HepG2 (cell line): ENCODE results near the gene ALK. TPM values are rescaled to one million over a fixed set of nuclear protein-coding genes. Genes with fewer than 3 reads are reported as not detected.

Experiments used
- ATAC-seq: fragments of 200-7000 bp; cut with Tn5 transposase; 3 replicates; pipeline ENCODE4 v1.9.1; 2020; ENCODE audit warnings: mild to moderate bottlenecking, moderate library complexity
- BruUV-seq: library from RNA; stranded (reverse); fragments of 400-500 nt; replicated peaks from 2 replicates; lab custom pipeline; 2021; lab: Mats Ljungman, UMichigan
- CTCF ChIA-PET: fragments of 300-600 bp; formaldehyde crosslinking; extraction: SDS; loops from one replicate; lab custom pipeline; 2021; ENCODE audit warnings: low total read pairs, inconsistent platforms, low intra/inter-chr PET ratio; lab: Yijun Ruan, JAX
- POLR2A ChIA-PET: fragments of 350-600 bp; sonication (Branson Sonifier 250); formaldehyde crosslinking; loops from one replicate; lab custom pipeline; 2020; ENCODE audit warnings: antibody characterized with exemption, inconsistent platforms; lab: Yijun Ruan, JAX
- DNase-seq: peaks from one replicate; pipeline ENCODE4 v3.0.0-alpha.2; 2015; ENCODE audit warnings: low spot score
- FAIRE-seq: peaks from 3 replicates; lab custom pipeline; 2011; peaks lifted over from hg19 to GRCh38; lab: Jason Lieb, UNC
- H2AFZ ChIP-seq: one replicate; pipeline ENCODE4 v1.6.1; 2011; ENCODE audit warnings: low read length, inconsistent platforms
- H3K27ac ChIP-seq: fragments of 300-600 bp; 3 replicates; pipeline ENCODE4 v1.8.0; 2011; ENCODE audit warnings: mixed run types, mild to moderate bottlenecking, mixed read lengths, low read length, inconsistent platforms; ENCODE audit not compliant: insufficient read depth; ENCODE audit errors: extremely low read length
- H3K27me3 ChIP-seq, 2 experiments: fragments of 200-600 bp in 1 of 2; 2 replicates in 1 of 2; 3 replicates in 1 of 2; pipeline versions ENCODE4 v1.6.0 to v1.8.0; 2011; ENCODE audit warnings: low read length in 2 of 2, mild to moderate bottlenecking in 2 of 2, moderate library complexity in 2 of 2, inconsistent platforms in 1 of 2; ENCODE audit not compliant: insufficient read depth in 2 of 2, control insufficient read depth in 1 of 2
- H3K36me3 ChIP-seq, 2 experiments: fragments of 200-600 bp in 1 of 2; replicated peaks in 1 of 2; 2 replicates in 1 of 2; 3 replicates in 1 of 2; pipeline versions ENCODE4 v1.5.1 to v1.8.0; 2011; ENCODE audit warnings: low read length in 2 of 2, inconsistent platforms in 1 of 2; ENCODE audit not compliant: insufficient read depth in 2 of 2, control insufficient read depth in 1 of 2
- H3K4me1 ChIP-seq: 2 replicates; pipeline ENCODE4 v1.5.1; 2012; ENCODE audit warnings: low read length, inconsistent platforms; ENCODE audit not compliant: insufficient read depth
- H3K4me2 ChIP-seq: 2 replicates; pipeline ENCODE4 v1.6.0; 2011; ENCODE audit warnings: low read depth, low read length, inconsistent platforms
- H3K4me3 ChIP-seq, 3 experiments: fragments of 200-600 bp in 1 of 3; sonication (generic), shearing (Covaris generic) in 1 of 3; replicated peaks in 1 of 3; 2 replicates each; pipeline ENCODE4 v1.5.1; 2011 to 2016; ENCODE audit warnings: low read length in 3 of 3, inconsistent platforms in 2 of 3, low read depth in 2 of 3, mild to moderate bottlenecking in 2 of 3, control low read depth in 1 of 3, mixed read lengths in 1 of 3; ENCODE audit not compliant: insufficient read depth in 1 of 3
- H3K79me2 ChIP-seq: one replicate; pipeline ENCODE4 v1.6.1; 2011; ENCODE audit warnings: low read length, inconsistent platforms; ENCODE audit not compliant: insufficient read depth
- H3K9ac ChIP-seq: 2 replicates; pipeline ENCODE4 v1.6.0; 2011; ENCODE audit warnings: mild to moderate bottlenecking, low read depth, low read length, inconsistent platforms; ENCODE audit not compliant: insufficient read depth
- H3K9me3 ChIP-seq: 2 replicates; pipeline ENCODE4 v1.5.1; 2012; ENCODE audit warnings: mild to moderate bottlenecking, low read length
- H4K20me1 ChIP-seq: 2 replicates; pipeline ENCODE4 v1.6.0; 2011; ENCODE audit warnings: inconsistent platforms, mild to moderate bottlenecking, low read length, moderate library complexity; ENCODE audit not compliant: insufficient read depth
- ATRX ChIP-seq: sonication (generic); formaldehyde crosslinking; IDR thresholded peaks from 2 replicates; pipeline ENCODE4 v1.4.0; 2020; ENCODE audit warnings: missing genetic modification reagents, borderline replicate concordance
- ESRRA ChIP-seq: sonication (generic); formaldehyde crosslinking; IDR thresholded peaks from 2 replicates; pipeline ENCODE4 v1.5.1; 2020; ENCODE audit warnings: mild to moderate bottlenecking, low read depth, missing genetic modification reagents
- MAFG ChIP-seq: sonication (generic); formaldehyde crosslinking; IDR thresholded peaks from 2 replicates; pipeline ENCODE4 v1.5.1; 2020; ENCODE audit warnings: mild to moderate bottlenecking, missing genetic modification reagents
- NBN ChIP-seq: fragments of 450-650 bp; conservative IDR thresholded peaks from 2 replicates; pipeline ENCODE4 v1.6.1; 2017
- NCOA5 ChIP-seq: sonication (generic); formaldehyde crosslinking; IDR thresholded peaks from 2 replicates; pipeline ENCODE4 v1.4.0; 2020; ENCODE audit warnings: missing genetic modification reagents
- POLR2AphosphoS2 ChIP-seq: IDR thresholded peaks from 2 replicates; pipeline ENCODE4 v1.6.1; 2011; ENCODE audit warnings: low read depth, low read length, improper control_type of control experiment
- REL ChIP-seq: sonication (generic); formaldehyde crosslinking; conservative IDR thresholded peaks from 2 replicates; pipeline ENCODE4 v1.8.0; 2022; ENCODE audit warnings: mild to moderate bottlenecking, missing genetic modification reagents, moderate library complexity
- TBX2 ChIP-seq: sonication (generic); formaldehyde crosslinking; IDR thresholded peaks from 2 replicates; pipeline ENCODE4 v1.5.0; 2020; ENCODE audit warnings: missing genetic modification reagents, mild to moderate bottlenecking, borderline replicate concordance
- TRAFD1 ChIP-seq: sonication (generic); formaldehyde crosslinking; IDR thresholded peaks from 2 replicates; pipeline ENCODE4 v1.5.1; 2020; ENCODE audit warnings: missing genetic modification reagents, mild to moderate bottlenecking, borderline replicate concordance
- ZFP37 ChIP-seq: sonication (generic); formaldehyde crosslinking; IDR thresholded peaks from 2 replicates; pipeline ENCODE4 v1.4.0; 2020; ENCODE audit warnings: missing genetic modification reagents, borderline replicate concordance
- ZNF883 ChIP-seq: sonication (generic); formaldehyde crosslinking; IDR thresholded peaks from 2 replicates; pipeline ENCODE4 v1.5.1; 2020; ENCODE audit warnings: mild to moderate bottlenecking, missing genetic modification reagents; ENCODE audit errors: not compliant biosample characterization
- WGBS: methylation state at CpG from one replicate; pipeline ENCODE4 v1.1.6; 2017; ENCODE audit warnings: low lambda C conversion rate; 5-methylcytosine and 5-hydroxymethylcytosine counted together
- in situ Hi-C: cut with HindIII; loops from 2 replicates; pipeline ENCODE4 v1.10.0; 2017; ENCODE audit warnings: low pct_unique_long_range_greater_than_20kb; ENCODE audit not compliant: extremely low pct_ligation_motif_present
- intact Hi-C: fragments of 100-400 bp; cut with micrococcal nuclease; formaldehyde crosslinking; loops from one replicate; pipeline ENCODE4 v1.10.0; 2022; ENCODE audit not compliant: unreplicated experiment
- polyA plus RNA-seq, 8 experiments: library from polyadenylated mRNA; depleted of rRNA in 3 of 8; stranded (reverse) in 7 of 8; unstranded in 1 of 8; fragments of >200 nt; fragmentation: Illumina TruSeq in 4 of 8; extraction: Trizol in 4 of 8; gene quantifications; 2 replicates each; pipeline versions ENCODE4 v1.2.1 to v1.2.3, GENCODE V29; 2011 to 2016; ENCODE audit warnings: low read depth in 4 of 8, missing spikeins in 1 of 8, mixed read lengths in 1 of 8; ENCODE audit not compliant: insufficient read depth in 1 of 8
- total RNA-seq, 5 experiments: library from RNA; depleted of rRNA; stranded (reverse); fragments of >200 nt; fragmentation: Illumina TruSeq; extraction: Trizol; gene quantifications; 2 replicates each; pipeline ENCODE4 v1.2.3, GENCODE V29; 2016; ENCODE audit warnings: low read depth in 1 of 5

Gene ALK
- total and polyA plus RNA-seq, 2 of the 13 experiments (the other 11 are each of a cell fraction or from before 2014, with no cell fraction given): not detected

DNA sequence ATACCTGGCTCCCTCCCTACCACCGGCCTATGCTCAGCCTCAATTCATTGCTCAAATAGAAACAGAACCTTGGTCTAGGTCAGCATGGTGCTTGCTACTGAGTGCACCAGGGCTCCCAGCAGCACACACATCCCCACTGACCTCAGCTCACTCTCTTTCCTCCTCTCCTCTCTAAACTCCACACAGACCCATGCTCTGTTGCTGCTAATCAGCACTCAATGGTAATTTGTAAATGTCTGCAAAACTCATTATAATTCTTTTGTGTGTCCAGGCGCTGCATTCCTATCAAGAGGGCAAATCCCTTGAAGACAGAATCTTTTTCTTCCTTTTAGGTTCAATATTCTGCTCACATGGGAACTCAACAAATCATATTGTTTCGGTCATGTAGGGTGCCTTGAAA is 424.0 kb downstream of the ALK start:
- Histone ChIP-seq H4K20me1 (no peaks in the 10 kb centered on the region), H2AFZ (no peak overlapping the region), H3K36me3 (no peaks in the 10 kb centered on the region), H3K4me3 (no peak overlapping the region), H3K4me2 (no peak overlapping the region), H3K79me2 (no peaks in the 10 kb centered on the region), H3K27ac (no peak overlapping the region), H3K9ac (no peak overlapping the region), H3K9me3 (no peaks in the 10 kb centered on the region), H3K27me3 (peaks cover 0 to 7% of the 10 kb centered on the region in 2 experiments; a peak in 2 of 5 replicates), H3K4me1 (no peaks in the 10 kb centered on the region)
- in situ Hi-C loops (no loop called here), intact Hi-C loops (no loop called here)
- POLR2A ChIA-PET: no interaction called here
- WGBS: 19% methylated on average over 3 of the region's 3 CpGs
- TF ChIP-seq POLR2AphosphoS2 (no peak), ESRRA (CRISPR knock-in tag) (no peak), TBX2 (CRISPR knock-in tag) (no peak), MAFG (no peak), ATRX (CRISPR knock-in tag) (no peak), TRAFD1 (CRISPR knock-in tag) (no peak), ZFP37 (CRISPR knock-in tag) (no peak), NBN (no peak), REL (CRISPR knock-in tag) (no peak), ZNF883 (no peak), NCOA5 (no peak)
- DNase-seq (no peak), ATAC-seq (no peak), FAIRE-seq (no peak)
- CTCF ChIA-PET: no interaction called here
- BruUV-seq: no TSS peak
